ENCODE data around the gene SPINT1.

Gene SPINT1

DNA sequence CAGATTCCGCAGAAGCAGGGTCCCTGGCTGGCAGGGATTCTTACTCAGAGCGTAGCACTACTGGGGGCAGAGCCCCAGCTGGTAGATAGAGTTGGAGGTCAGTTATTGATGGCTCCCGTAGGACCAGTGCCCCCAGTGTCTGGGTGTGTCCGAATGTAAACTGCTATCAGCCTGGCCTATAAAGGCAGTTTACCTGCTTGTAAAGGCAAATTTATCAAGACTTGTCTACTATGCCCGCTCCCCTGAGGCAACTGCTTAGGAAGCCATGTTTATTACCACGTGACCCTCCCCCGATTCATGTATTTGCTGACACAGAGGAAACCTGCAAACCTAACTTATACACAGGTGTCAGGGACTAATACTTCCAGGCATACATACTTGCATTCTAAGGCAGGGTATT is 14.7 kb upstream of the SPINT1 start:
- no peak for DNase-seq

DNA sequence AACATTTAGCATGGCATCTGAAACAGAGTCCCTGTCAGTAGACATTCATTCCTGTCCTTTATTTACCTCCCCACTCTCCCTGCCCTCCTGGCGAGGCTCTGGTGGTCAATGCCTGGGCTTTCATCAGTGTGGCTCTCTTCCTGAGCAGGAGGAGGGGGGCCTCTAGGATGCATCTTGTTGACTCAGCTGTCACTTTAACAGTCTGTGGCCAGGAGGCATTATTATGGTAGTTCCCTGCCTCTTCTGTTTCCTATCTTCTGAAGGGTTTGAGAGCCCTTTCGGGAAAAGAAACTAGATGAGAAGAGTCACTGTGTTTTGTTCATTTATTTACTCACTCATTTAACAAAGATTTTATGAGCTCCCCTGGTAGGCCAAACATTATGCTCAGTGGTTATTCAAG is 13.0 kb upstream of the SPINT1 start:
- peak; percentile 96 for DNase-seq

DNA sequence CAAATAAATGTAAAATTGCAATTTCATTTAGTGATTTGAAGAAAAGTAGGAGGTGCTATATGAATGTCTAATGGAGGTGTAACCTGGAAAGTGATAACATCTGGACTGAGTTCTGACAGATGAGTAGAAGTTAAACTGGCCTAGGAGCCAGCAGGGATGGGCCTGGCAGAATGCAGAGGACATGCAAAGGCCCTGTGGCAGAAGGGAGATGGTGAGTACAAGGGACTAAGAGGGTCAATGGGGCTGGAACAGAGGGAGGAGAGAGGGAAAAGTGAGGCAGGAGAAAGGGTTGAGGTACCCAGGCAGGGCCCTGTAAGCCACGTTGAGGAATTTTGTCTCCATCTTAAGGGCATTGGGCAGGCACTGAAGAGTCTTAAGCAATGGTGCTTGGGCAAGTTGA is 12.0 kb upstream of the SPINT1 start:
- DNase-seq = no peak

DNA sequence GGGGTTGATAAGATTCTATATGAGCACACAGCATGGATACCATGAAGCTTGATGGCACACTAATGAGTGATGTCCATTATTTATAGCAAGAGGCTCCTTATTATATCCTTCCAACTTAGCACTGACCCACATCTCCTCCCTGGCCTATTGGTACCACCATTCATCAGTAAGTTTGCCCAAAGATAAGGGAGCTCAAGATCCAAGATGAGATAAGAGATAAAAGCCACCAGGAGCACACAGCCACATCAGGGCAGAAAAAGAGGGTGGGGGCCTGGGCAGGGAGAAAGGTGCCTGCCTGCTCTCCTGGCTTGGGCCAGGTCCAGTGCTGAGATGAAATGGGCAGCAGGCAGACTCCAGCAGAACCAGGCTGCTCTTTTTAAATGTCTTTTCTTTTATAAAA is 10.9 kb upstream of the SPINT1 start:
- no peak for DNase-seq

DNA sequence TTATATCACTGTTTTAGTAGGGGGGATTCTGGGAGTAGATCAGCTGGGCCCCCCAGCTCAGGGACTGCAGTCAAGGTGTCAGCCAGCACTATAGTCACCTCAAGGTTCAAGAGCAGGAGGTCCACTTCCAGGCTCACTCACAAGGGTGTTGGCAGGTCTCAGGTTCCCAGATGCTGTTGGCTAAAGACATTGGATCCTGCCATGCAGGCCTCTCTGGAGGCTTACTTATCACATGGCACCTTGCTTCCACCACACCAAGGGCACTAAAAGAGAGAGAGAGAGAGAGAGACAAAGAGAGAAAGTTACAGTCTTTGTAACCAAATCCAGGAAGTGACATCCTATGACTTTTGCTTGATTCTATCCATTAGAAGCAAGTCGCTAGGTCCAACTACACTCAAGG is 7.8 kb upstream of the SPINT1 start:
- no peak for DNase-seq

DNA sequence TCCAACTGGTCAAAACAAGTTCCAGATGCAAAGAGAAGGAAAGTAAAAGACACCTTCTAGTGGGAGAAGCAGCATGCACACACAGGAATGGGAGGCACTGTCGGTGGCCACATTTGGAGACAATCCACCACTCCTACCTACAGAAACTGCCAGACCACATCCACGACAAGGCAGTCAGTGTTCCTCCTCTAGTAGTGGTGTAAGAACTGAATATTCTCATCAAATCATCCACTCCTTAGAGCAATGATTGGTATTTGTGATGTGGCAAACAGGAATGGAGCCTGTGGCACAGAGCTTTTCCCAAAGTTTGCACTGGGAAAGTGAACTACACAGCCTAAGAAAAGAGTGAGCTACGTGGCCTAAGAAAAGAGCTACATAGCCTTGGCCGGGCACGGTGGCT is 5.1 kb upstream of the SPINT1 start:
- no peak for DNase-seq

DNA sequence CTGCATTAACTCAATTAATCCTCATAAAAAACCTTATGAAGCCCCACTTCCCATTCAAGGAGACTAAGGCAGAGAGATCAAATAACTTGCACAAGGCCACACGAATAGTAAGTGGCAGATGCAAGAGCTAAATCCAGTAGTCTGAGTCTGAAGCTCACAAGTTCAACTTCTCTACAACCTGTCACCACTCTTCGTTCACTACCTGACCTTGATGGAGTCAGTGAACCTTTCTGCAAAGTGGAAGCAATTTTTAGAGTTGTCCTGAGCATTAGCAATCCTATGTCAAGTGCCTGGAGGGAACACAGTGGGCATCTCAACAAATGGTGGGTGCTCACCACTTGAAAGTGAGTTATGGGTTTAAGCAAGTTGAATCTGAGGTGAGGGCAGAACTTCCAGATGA is 2.1 kb upstream of the SPINT1 start:
- no peak for DNase-seq

DNA sequence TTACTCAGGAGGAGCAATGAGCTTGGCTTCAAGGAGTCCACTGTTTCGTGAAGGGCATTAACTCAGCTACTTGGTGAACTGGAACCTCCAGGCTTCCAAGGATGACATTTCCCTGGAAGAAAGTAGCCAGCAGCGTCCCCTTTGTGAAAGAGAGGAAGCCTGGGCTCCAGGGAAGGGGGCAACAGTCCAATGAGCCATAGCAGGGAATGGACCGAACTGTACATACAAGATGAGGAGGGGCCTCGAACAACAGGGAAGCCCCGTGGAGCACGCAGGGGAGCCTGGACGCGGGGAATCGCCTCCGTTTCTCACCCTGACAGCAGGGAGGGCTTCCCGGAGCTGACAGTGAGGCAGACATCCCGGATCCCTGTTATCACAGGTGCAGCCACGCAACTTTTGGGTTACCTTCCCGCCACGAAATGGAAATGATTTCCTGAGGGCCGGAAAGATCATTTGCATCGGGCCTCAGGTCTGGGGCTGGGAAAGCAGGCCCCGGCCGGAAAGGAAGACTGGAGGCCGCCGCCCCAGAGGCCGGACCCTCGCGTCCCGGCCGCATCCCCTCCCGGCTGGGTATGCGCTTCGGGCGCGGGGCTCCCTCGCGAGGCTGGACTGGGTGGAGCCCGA is 475 bp upstream of the SPINT1 start:
- DNase-seq = peak; percentile 9

DNA sequence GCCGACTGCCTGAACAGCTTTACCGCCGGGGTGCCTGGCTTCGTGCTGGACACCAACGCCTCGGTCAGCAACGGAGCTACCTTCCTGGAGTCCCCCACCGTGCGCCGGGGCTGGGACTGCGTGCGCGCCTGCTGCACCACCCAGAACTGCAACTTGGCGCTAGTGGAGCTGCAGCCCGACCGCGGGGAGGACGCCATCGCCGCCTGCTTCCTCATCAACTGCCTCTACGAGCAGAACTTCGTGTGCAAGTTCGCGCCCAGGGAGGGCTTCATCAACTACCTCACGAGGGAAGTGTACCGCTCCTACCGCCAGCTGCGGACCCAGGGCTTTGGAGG is 815 bp downstream of the SPINT1 start:
- DNase-seq = peak; percentile 43

DNA sequence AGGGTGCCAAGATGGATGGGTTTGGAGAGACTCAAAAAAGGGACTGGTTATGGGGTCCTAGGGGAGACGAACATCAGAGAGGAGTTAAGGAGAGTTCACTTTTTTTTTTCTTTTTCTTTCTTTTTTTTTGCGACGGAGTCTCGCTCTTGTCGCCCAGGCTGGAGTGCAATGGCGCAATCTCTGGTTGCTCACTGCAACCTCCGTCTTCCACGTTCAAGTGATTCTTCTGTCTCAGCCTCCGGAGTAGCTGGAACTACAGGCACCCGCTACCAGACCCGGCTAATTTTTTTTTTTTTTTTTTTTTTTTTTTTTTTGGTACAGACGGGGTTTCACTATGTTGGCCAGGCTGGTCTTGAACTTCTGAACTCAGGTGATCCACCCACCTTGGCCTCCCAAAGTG is 1.2 kb downstream of the SPINT1 start:
- DNase-seq = no peak

DNA sequence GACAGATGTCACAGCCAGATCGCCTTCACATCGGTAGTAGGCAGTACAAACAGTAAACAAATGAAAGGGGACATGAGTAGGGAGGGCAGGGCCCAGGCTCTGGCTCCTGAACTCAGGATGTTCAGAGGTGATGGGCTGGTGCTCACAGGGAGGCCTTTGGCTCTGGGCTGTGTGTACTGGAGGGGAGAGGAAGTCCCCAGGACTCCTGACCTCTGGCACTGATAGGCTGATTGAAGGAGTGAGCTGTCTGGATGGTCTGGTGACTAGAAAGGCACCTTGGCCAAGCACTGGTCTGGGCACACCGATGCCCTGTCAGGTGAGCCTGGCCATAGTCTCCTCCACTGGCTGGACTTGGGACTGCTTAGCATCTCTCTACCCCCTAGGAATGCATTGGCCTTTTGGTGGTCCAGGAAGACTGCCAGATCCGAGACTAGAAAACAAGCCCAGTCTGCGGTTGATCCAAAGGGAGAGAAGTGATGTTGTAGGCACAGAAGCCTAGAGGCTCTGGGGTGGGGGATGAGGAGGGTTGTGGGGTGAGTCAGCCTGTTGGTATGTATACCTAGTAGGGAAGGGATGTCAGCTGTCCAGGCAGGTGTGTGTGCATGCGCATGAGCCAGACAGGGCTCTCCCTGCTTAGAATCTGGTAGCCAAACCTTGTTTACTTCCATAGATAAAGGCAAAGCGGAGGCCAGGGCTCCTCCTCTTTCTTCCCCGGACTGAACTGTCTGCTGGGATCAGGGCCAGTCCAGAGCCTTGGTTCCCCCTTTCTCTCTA is 1.9 kb downstream of the SPINT1 start:
- DNase-seq = peak; percentile 16

DNA sequence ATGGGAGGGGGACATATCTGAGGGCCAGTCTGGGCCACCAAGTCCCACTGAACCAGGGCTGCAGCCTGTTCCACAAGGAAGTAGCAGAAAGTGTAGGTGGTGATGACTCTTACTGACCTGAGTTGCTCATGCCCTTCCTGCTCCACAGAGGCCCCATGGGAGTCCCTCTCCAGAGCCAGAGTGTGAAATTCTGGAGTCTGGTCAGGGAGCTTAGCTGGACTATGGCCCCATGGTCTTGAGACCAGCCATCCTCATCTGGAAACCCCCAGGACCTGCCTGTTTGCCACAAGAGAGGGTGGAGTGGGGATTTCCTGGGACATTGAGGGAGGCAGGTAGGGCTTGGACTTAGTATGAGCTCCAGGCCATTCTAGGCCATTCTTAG is 3.0 kb downstream of the SPINT1 start:
- no peak for DNase-seq

DNA sequence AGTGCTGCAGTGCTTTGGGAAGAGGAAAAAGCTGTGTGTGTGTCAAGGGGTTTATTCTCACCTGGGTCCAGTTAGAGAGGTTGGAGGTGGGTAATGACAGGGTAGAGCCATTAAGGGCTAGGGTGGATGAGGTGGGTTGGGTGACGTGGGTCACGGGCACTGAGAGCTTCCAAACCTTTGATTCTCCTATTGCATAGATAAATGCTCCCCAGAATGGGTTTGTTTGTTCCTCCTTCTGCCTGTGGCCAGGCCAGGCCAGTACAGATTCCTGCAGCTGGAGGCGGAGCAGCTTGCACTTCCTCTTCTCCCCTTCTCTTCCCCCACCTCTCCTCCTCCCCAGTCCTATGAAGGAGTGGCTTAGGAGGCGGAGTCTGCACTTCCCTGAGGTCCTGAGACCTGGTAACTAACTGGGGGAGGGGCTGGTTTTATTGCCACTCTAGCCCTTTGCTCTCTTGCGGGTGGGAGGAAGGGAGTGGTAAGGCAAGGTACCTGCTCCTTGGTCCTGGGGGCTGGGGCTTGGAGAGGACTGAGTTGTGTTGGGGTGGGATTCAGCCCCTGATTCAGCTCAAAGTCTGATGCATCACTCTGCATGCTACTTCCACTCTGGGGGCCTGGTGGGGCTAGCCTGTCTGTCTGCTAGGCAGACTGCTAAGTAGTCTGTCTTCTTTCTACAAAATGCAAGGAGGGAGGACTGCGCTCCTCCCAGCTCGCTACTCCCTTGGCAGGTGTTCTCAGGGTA is 3.5 kb downstream of the SPINT1 start:
- peak; percentile 4 for DNase-seq

DNA sequence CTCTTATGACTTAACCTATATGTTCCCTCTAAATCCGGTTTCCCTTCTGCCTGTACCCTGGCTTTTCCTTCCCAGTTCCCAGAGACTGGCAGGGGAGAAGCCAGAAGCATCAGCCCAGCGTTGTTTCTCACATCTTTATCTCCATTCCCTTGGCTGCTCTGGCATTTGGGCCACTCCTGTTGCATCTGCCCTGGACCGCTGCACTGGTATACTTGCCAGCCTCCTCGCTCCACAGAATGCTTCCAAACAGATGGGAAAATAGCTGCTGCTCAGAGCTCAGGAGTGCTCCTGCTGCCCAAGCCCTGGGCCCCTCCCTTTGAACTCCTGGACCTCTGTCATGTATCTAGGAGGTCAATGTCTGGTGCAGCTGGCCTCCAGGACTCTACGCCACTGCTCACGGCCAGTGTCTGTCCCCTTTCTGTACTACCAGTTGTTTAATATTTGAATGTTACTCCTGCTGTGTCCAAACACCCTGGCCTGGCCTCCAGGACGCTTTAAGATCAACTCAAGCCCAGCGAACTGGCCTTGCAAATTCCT is 6.8 kb downstream of the SPINT1 start:
- DNase-seq = no peak

DNA sequence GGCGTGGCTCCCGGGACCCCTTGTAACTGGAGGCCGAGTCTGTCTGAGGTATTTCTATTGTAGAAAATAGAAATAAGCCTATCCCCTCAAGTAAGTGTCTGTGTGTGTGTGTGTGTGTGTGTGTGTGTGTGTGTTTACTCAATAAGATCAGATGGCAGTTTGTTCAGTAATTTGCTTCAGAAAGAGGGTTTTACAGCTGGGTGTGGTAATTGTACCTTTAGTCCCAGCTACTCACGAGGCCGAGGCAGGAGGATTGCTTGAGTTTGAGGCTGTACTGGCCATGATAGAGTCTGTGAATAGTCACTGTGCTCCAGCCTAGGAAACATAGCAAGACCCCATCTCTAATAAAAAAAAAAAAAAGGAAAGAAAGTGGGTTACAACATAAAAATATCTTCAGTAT is 8.7 kb downstream of the SPINT1 start:
- DNase-seq = no peak

DNA sequence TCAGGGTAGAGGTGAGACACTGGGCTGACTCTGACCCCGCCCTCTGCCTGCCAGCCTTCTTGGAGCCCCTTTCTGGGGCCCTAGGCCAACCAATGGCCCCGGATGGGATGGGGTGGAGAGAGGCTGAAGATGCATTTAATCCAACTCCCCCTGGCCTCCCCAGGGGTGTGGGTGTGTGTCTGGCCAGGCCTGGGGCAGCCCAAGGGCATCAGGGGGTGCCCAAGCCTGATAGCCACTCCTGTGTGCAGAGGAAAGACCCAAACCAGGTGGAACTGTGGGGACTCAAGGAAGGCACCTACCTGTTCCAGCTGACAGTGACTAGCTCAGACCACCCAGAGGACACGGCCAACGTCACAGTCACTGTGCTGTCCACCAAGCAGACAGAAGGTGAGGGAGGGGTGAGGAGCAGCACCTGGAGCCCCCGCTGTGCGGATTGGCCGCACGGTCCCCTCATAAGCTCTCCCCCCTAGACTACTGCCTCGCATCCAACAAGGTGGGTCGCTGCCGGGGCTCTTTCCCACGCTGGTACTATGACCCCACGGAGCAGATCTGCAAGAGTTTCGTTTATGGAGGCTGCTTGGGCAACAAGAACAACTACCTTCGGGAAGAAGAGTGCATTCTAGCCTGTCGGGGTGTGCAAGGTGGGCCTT is 9.5 kb downstream of the SPINT1 start:
- no peak for DNase-seq

DNA sequence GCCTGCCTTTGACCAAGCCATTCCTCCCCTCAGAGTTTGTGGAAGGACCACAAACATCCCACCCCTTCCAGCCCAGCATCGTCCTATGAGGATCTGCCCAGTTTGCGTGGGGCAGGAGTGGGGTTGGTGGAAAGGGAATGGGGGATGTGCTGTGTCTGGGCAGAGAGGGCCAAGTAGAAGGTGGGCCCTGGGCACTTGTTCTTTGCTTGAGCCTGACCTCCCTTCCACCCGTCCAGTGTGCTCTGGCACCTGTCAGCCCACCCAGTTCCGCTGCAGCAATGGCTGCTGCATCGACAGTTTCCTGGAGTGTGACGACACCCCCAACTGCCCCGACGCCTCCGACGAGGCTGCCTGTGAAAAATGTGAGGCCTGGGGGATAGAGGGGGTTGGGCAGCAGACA is 10.3 kb downstream of the SPINT1 start:
- DNase-seq = no peak

DNA sequence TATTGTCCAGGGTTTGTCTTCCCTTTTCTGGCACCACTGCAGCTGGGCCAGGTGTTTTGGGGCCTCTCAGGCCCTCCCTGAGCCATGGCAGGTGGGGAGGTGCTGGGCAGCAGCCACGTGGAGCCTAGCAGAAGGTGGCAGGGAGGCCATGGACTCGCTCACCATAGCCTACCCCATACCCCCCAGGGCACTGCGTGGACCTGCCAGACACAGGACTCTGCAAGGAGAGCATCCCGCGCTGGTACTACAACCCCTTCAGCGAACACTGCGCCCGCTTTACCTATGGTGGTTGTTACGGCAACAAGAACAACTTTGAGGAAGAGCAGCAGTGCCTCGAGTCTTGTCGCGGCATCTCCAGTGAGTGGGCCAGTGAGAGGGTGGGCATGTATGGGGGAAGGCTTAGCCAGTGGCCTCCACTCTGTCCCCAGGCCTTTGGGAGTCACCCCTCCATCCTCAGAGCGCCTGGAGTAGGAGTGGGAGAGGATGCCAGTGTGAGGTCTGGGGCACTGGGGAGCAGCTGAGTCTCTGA is 11.9 kb downstream of the SPINT1 start:
- no peak for DNase-seq

DNA sequence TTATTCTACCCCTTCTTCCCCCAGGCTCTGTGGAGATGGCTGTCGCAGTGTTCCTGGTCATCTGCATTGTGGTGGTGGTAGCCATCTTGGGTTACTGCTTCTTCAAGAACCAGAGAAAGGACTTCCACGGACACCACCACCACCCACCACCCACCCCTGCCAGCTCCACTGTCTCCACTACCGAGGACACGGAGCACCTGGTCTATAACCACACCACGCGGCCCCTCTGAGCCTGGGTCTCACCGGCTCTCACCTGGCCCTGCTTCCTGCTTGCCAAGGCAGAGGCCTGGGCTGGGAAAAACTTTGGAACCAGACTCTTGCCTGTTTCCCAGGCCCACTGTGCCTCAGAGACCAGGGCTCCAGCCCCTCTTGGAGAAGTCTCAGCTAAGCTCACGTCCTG is 12.9 kb downstream of the SPINT1 start:
- DNase-seq = no peak

DNA sequence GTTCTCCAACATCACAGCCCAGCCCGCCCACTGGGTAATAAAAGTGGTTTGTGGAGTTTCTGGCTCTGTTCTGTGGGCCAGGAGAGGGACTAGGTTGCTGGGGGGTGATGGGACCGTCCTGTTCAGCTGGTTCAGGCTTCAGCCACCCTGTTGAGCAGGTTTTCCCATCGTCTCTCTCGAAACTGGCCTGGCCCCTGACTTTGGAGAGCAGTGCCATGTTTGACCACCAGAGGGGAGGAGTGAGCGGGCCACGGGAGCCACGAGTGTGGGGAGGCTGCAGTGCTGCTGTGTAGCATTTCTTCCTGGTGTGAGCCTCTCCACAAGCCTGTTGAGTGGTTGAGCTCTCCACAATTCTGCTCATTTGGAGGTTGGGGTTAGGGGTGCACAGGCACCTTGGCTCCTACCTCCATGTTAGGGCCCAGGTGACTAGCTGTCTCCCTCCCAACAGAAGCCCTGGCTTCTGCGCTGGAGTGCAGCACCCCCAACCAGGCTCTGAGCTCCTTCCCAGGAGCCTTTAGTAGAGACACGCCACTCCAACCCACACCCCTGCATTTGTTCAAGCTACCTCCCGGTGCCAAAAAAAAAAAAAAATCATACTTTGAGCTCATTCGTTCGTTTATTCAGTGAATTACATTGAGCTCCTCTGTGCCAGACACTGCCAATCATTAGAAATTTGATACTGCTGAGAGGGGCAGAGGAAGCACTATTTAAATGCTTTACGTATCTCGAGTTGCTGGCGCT is 13.9 kb downstream of the SPINT1 start:
- DNase-seq = peak; percentile 56

DNA sequence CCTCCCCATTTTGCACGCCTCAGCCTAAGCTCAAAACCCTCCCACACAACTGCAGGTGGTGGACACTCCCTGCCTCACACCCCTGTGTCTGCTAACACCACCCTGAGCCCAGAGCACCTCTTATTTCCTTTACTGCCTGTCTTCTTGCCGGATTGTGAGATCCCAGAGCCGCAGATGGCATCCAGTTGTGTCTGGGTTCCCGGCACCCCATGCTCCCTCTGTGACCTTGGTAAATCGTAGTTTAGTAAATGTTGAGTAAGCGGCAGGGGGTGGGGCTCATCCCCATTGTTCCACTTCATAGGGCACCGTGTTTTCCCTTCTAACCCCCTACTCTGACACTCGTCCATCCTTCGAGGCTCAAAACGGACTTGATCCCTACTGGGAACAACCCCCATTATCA is 14.9 kb downstream of the SPINT1 start:
- no peak for DNase-seq

DNA sequence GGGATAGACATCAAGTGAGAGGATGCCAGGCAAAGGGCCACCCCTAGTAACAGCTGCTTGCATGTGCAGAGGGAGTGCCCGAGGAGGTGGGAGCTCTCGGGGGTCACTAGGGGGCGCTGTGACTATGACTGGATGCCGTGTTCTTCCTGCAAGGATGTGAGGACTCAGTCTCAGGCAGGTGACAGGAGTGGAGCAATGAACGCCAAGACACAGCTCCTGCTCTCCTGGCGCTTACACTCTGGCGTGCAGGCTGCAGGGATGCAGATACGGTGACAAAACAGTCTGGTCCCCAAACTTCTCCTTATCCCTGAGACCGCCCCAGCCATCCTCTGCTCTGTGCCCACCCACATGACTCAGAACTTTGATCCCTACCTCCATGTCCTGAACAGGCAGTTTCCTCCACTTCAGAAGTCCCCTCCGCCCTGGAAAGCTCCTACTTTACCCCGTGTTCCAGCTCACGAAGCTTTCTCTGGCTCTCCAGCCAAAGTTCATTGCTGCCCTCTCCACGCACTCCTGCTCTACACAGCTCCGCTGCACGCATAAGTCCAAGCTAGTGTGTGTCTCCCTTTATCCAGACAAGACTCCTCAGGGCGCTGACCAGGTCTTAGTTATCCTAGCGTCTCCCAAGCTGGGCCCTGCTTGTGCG is 15.5 kb downstream of the SPINT1 start:
- peak; percentile 58 for DNase-seq

Measured in NCI-H345 (cell line).